Stimulated activated CD8-positive, alpha-beta memory T cell treated with anti-CD3 and anti-CD28 coated beads, Interleukin-15, amount 100 ng/mL, for 24 hours (primary cell): ENCODE data around the gene FAR1.

Source experiments
- DNase-seq: peaks from one replicate; pipeline ENCODE4 v3.0.0-alpha.2; 2020; ENCODE audit warnings: low read depth

The FAR1 gene

GRCh38 chr11:13777341-13777985 lies 109.0 kb downstream of the FAR1 start:
- DNase-seq, result no peak

GRCh38 chr11:13778345-13778744 lies 109.9 kb downstream of the FAR1 start:
- no peak for DNase-seq

GRCh38 chr11:13781153-13781552 lies 112.7 kb downstream of the FAR1 start:
- DNase-seq, result no peak
